K562 (cell line): Measurements from ENCODE around the gene ZNF689. TPM values are rescaled to one million over a fixed set of nuclear protein-coding genes. Genes with fewer than 3 reads are reported as not detected.

Experiments
- CREM ChIP-seq: IDR thresholded peaks from 2 replicates; pipeline ENCODE4 v1.6.1; 2014; ENCODE audit warnings: antibody characterized with exemption, low read depth
- FOXP1 ChIP-seq: sonication (generic); formaldehyde crosslinking; IDR thresholded peaks from 2 replicates; pipeline ENCODE4 v1.8.0; 2022; ENCODE audit warnings: mild to moderate bottlenecking, missing genetic modification reagents
- HIVEP1 ChIP-seq: fragments of 250-450 bp; sonication (Bioruptor Pico); IDR thresholded peaks from 2 replicates; pipeline ENCODE4 v1.4.0; 2020; ENCODE audit warnings: mild to moderate bottlenecking
- SNAPC5 ChIP-seq: fragments of 250-450 bp; sonication (Bioruptor Pico); IDR thresholded peaks from 2 replicates; pipeline ENCODE4 v1.8.0; 2021; ENCODE audit warnings: moderate library complexity, mild to moderate bottlenecking, inconsistent platforms
- THRAP3 ChIP-seq: fragments of 450-650 bp; IDR thresholded peaks from 2 replicates; pipeline ENCODE4 v1.6.1; 2016; ENCODE audit warnings: mild to moderate bottlenecking, inconsistent platforms, borderline replicate concordance
- ZBTB17 ChIP-seq: fragments of 450-650 bp; formaldehyde crosslinking; IDR thresholded peaks from 2 replicates; pipeline ENCODE4 v1.4.0; 2020; ENCODE audit warnings: mild to moderate bottlenecking
- ZBTB34 ChIP-seq: fragments of 250-450 bp; sonication (Bioruptor Pico); IDR thresholded peaks from 2 replicates; pipeline ENCODE4 v1.8.0; 2021; ENCODE audit warnings: mild to moderate bottlenecking, moderate library complexity
- ZZZ3 ChIP-seq: fragments of 450-650 bp; IDR thresholded peaks from 2 replicates; pipeline ENCODE4 v1.6.1; 2016; ENCODE audit warnings: antibody characterized with exemption, mild to moderate bottlenecking, moderate library complexity
- polyA plus RNA-seq, 8 experiments: library from polyadenylated mRNA; depleted of rRNA in 4 of 8; stranded (reverse) in 5 of 8; unstranded in 3 of 8; fragments of >200 nt; fragmentation: Nextera tagmentation in 2 of 8; fragmentation: Illumina TruSeq in 1 of 8; extraction: Ambion mirVana in 2 of 8; extraction: Trizol in 1 of 8; gene quantifications; 2 replicates each; pipeline versions ENCODE4 v1.2.1 to v1.2.3, GENCODE V29; 2011 to 2014; ENCODE audit warnings: inconsistent platforms in 1 of 8, missing spikeins in 1 of 8
- total RNA-seq, 7 experiments: library from RNA; depleted of rRNA in 6 of 7; stranded (reverse); fragments of >200 nt in 6 of 7; fragmentation: Illumina TruSeq in 2 of 7; extraction: Trizol in 2 of 7; gene quantifications; 2 replicates each; pipeline versions ENCODE4 v1.2.1 to v1.2.3, GENCODE V29; 2011 to 2021; ENCODE audit warnings: low replicate concordance in 1 of 7
- TF ChIP-seq, protein P1 (sequence below), 2 experiments: fragments of 450-650 bp in 1 of 2; sonication (generic) in 1 of 2; formaldehyde crosslinking in 1 of 2; IDR thresholded peaks; 2 replicates each; pipeline versions ENCODE4 v1.7.1 to v1.9.0; 2016 to 2022; ENCODE audit warnings: inconsistent platforms in 1 of 2, mild to moderate bottlenecking in 1 of 2, missing genetic modification reagents in 1 of 2
- TF ChIP-seq, protein P2 (sequence below): fragments of 250-450 bp; sonication (Bioruptor Pico); IDR thresholded peaks from 2 replicates; pipeline ENCODE4 v1.8.0; 2022; ENCODE audit warnings: inconsistent platforms
- TF ChIP-seq, protein P3 (sequence below): fragments of 200-400 bp; formaldehyde crosslinking; IDR thresholded peaks from 2 replicates; pipeline ENCODE4 v1.6.1; 2017; ENCODE audit warnings: mild to moderate bottlenecking, low read depth, low read length, moderate library complexity

ZNF689 gene
- total and polyA plus RNA-seq, 9 of the 15 experiments (the other 6 are each of a cell fraction or from before 2014, with no cell fraction given) = 5.4 to 15.4 (median 10.8) TPM

GRCh38 chr16:30585400-30586191 is 24.6 kb downstream of the ZNF689 start, which contains the start of gene ZNF785 (continued):
- TF ChIP-seq, protein P1, sequence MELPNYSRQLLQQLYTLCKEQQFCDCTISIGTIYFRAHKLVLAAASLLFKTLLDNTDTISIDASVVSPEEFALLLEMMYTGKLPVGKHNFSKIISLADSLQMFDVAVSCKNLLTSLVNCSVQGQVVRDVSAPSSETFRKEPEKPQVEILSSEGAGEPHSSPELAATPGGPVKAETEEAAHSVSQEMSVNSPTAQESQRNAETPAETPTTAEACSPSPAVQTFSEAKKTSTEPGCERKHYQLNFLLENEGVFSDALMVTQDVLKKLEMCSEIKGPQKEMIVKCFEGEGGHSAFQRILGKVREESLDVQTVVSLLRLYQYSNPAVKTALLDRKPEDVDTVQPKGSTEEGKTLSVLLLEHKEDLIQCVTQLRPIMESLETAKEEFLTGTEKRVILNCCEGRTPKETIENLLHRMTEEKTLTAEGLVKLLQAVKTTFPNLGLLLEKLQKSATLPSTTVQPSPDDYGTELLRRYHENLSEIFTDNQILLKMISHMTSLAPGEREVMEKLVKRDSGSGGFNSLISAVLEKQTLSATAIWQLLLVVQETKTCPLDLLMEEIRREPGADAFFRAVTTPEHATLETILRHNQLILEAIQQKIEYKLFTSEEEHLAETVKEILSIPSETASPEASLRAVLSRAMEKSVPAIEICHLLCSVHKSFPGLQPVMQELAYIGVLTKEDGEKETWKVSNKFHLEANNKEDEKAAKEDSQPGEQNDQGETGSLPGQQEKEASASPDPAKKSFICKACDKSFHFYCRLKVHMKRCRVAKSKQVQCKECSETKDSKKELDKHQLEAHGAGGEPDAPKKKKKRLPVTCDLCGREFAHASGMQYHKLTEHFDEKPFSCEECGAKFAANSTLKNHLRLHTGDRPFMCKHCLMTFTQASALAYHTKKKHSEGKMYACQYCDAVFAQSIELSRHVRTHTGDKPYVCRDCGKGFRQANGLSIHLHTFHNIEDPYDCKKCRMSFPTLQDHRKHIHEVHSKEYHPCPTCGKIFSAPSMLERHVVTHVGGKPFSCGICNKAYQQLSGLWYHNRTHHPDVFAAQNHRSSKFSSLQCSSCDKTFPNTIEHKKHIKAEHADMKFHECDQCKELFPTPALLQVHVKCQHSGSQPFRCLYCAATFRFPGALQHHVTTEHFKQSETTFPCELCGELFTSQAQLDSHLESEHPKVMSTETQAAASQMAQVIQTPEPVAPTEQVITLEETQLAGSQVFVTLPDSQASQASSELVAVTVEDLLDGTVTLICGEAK (IDR thresholded peaks at IDR 0.05) = peak; percentile 83
- TF ChIP-seq, protein P1 (CRISPR knock-in tag; IDR thresholded peaks at IDR 0.05) = no peak; the same call in none of the 2 replicates
- TF ChIP-seq, protein P2, sequence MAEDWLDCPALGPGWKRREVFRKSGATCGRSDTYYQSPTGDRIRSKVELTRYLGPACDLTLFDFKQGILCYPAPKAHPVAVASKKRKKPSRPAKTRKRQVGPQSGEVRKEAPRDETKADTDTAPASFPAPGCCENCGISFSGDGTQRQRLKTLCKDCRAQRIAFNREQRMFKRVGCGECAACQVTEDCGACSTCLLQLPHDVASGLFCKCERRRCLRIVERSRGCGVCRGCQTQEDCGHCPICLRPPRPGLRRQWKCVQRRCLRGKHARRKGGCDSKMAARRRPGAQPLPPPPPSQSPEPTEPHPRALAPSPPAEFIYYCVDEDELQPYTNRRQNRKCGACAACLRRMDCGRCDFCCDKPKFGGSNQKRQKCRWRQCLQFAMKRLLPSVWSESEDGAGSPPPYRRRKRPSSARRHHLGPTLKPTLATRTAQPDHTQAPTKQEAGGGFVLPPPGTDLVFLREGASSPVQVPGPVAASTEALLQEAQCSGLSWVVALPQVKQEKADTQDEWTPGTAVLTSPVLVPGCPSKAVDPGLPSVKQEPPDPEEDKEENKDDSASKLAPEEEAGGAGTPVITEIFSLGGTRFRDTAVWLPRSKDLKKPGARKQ (CRISPR knock-in tag) = no peak
- TF ChIP-seq ZZZ3 (no peak), ZBTB17 (CRISPR knock-in tag) (no peak), THRAP3 (no peak), HIVEP1 (CRISPR knock-in tag) (peak; percentile 64; the same call in 1 of the 2 replicates), CREM (peak; percentile 87), ZBTB34 (CRISPR knock-in tag) (no peak), FOXP1 (CRISPR knock-in tag) (peak; percentile 97), SNAPC5 (CRISPR knock-in tag) (no peak)
- TF ChIP-seq, protein P3, sequence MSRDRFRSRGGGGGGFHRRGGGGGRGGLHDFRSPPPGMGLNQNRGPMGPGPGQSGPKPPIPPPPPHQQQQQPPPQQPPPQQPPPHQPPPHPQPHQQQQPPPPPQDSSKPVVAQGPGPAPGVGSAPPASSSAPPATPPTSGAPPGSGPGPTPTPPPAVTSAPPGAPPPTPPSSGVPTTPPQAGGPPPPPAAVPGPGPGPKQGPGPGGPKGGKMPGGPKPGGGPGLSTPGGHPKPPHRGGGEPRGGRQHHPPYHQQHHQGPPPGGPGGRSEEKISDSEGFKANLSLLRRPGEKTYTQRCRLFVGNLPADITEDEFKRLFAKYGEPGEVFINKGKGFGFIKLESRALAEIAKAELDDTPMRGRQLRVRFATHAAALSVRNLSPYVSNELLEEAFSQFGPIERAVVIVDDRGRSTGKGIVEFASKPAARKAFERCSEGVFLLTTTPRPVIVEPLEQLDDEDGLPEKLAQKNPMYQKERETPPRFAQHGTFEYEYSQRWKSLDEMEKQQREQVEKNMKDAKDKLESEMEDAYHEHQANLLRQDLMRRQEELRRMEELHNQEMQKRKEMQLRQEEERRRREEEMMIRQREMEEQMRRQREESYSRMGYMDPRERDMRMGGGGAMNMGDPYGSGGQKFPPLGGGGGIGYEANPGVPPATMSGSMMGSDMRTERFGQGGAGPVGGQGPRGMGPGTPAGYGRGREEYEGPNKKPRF = no peak
